Measurements from ENCODE around the gene GPR161. TPM values are rescaled to one million over a fixed set of nuclear protein-coding genes. Genes with fewer than 3 reads are reported as not detected.

The GPR161 gene
- total and polyA plus RNA-seq, 9 of the 15 experiments (the other 6 are each of a cell fraction or from before 2014, with no cell fraction given), result 0.15 to 2.4 (median 0.76) TPM

DNA sequence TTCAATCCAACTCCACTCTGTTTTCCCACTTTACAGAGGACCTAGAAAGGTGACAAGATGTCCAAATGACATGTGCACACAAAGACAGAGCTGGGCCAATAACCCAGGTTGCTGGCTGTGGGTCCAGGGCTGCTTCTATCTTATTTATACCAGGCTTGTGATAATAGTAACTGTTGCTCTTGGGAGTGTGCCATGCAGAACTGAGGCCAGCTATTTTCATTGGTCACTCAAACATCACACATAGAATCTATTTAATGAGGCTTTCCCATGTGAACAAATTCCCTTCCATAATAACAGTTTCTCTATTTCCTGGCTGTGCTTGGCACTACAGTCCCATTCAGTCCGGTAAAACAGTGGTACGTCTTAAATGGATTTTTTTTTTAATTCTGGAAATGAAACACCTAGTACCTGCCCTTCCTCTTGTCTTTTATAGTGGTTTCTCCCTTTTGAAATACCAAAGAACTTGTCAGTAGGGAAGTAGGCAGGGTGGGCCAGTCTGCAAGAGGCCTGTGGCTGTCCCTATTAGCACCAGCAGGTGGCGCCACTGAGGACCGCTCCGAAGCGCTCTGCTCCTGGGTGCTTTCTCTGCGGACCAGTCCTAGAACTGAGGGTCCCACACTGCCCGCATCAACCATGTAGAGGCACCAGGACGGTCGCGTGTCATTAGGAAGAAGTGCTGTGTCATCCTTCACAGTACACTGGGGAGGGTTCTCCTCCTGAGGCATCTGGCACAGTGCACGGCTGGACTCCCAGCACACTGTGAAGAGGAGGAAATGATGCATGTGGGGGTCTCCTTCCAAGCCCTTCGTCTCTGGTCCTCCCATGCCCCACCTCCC, 52.1 kb downstream of the GPR161 start (continued):
- TF ChIP-seq ZNF780A (CRISPR knock-in tag; IDR thresholded peaks at IDR 0.05), result no peak
- TF ChIP-seq, protein P1, sequence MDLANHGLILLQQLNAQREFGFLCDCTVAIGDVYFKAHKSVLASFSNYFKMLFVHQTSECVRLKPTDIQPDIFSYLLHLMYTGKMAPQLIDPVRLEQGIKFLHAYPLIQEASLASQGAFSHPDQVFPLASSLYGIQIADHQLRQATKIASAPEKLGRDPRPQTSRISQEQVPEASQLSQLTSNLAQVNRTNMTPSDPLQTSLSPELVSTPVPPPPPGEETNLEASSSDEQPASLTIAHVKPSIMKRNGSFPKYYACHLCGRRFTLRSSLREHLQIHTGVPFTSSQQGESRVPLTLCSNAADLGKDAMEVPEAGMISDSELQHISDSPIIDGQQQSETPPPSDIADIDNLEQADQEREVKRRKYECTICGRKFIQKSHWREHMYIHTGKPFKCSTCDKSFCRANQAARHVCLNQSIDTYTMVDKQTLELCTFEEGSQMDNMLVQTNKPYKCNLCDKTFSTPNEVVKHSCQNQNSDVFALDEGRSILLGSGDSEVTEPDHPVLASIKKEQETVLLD (IDR thresholded peaks at IDR 0.05), result no peak
- no peak for TF ChIP-seq TEAD2 (tag; IDR thresholded peaks at IDR 0.05)
- no peak; the same call in 1 of the 2 replicates for TF ChIP-seq ZBTB7A (IDR thresholded peaks at IDR 0.05; ENCODE audit: borderline replicate concordance, control insufficient read depth, low read depth, low read length)
- no peak for TF ChIP-seq ZFP30 (CRISPR knock-in tag; IDR thresholded peaks at IDR 0.05; ENCODE audit: borderline replicate concordance)
- TF ChIP-seq, protein P2, sequence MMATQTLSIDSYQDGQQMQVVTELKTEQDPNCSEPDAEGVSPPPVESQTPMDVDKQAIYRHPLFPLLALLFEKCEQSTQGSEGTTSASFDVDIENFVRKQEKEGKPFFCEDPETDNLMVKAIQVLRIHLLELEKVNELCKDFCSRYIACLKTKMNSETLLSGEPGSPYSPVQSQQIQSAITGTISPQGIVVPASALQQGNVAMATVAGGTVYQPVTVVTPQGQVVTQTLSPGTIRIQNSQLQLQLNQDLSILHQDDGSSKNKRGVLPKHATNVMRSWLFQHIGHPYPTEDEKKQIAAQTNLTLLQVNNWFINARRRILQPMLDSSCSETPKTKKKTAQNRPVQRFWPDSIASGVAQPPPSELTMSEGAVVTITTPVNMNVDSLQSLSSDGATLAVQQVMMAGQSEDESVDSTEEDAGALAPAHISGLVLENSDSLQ (IDR thresholded peaks at IDR 0.05), result no peak
- TF ChIP-seq, protein P3, sequence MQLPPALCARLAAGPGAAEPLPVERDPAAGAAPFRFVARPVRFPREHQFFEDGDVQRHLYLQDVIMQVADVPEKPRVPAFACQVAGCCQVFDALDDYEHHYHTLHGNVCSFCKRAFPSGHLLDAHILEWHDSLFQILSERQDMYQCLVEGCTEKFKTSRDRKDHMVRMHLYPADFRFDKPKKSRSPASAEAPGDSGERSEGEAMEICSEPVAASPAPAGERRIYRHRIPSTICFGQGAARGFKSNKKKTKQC (CRISPR knock-in tag; IDR thresholded peaks at IDR 0.05), result no peak
- TF ChIP-seq GTF2A2 (tag; IDR thresholded peaks at IDR 0.05), result no peak
- TF ChIP-seq KLF16 (IDR thresholded peaks at IDR 0.05), result no peak
- TF ChIP-seq PHF20 (IDR thresholded peaks at IDR 0.05; ENCODE audit: partially characterized antibody), result no peak
- no peak for TF ChIP-seq BMI1 (IDR thresholded peaks at IDR 0.05; ENCODE audit: low read length)
- no peak for TF ChIP-seq NCOA2 (IDR thresholded peaks at IDR 0.05; ENCODE audit: partially characterized antibody in 2 of 2)
- no peak for TF ChIP-seq FUS (optimal IDR thresholded peaks at IDR 0.05; ENCODE audit: low read depth, low read length)
- 0 out of 2 replicates have a peak, but pooled peaks have one; percentile 11 for TF ChIP-seq TRIM28 (IDR thresholded peaks at IDR 0.05)
- TF ChIP-seq MCM2 (IDR thresholded peaks at IDR 0.05; ENCODE audit: low read depth), result no peak
- TF ChIP-seq, protein P4, sequence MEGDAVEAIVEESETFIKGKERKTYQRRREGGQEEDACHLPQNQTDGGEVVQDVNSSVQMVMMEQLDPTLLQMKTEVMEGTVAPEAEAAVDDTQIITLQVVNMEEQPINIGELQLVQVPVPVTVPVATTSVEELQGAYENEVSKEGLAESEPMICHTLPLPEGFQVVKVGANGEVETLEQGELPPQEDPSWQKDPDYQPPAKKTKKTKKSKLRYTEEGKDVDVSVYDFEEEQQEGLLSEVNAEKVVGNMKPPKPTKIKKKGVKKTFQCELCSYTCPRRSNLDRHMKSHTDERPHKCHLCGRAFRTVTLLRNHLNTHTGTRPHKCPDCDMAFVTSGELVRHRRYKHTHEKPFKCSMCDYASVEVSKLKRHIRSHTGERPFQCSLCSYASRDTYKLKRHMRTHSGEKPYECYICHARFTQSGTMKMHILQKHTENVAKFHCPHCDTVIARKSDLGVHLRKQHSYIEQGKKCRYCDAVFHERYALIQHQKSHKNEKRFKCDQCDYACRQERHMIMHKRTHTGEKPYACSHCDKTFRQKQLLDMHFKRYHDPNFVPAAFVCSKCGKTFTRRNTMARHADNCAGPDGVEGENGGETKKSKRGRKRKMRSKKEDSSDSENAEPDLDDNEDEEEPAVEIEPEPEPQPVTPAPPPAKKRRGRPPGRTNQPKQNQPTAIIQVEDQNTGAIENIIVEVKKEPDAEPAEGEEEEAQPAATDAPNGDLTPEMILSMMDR (IDR thresholded peaks at IDR 0.05 in 2 of 3, conservative IDR thresholded peaks at IDR 0.05 in 1 of 3; ENCODE audit: insufficient read depth in 2 of 3, low read depth in 1 of 3, low read length in 3 of 3), result peak; percentile 88 to 98 (median 92)
- no peak for TF ChIP-seq SAFB2 (IDR thresholded peaks at IDR 0.05; ENCODE audit: borderline replicate concordance, low read depth, low read length, severe bottlenecking)
- TF ChIP-seq ZEB2 (IDR thresholded peaks at IDR 0.05), result no peak
- TF ChIP-seq MYC (IDR thresholded peaks at IDR 0.05; ENCODE audit: low read depth, low read length), result no peak
- TF ChIP-seq MYC (CRISPR knock-in tag; IDR thresholded peaks at IDR 0.05; ENCODE audit: borderline replicate concordance, low read depth), result no peak
- no peak for TF ChIP-seq DNMT1 (IDR thresholded peaks at IDR 0.05)
- TF ChIP-seq EWSR1 (IDR thresholded peaks at IDR 0.05; ENCODE audit: borderline replicate concordance, low read depth, partially characterized antibody), result no peak
- no peak for TF ChIP-seq CBX5 (IDR thresholded peaks at IDR 0.05; ENCODE audit: borderline replicate concordance, low read depth)

Data from K562 (cell line).